Fibroblast of lung (primary cell): ENCODE data around the gene ZC3H10.

Source experiments
- CTCF ChIP-seq, 2 donors: IDR thresholded peaks in 1 of 2; conservative IDR thresholded peaks in 1 of 2; 1 replicate in 1 of 2; 2 replicates in 1 of 2; pipeline ENCODE4 v1.5.1; 2011 to 2012; ENCODE audit warnings: low read length in 2 of 2, control low read depth in 1 of 2, inconsistent platforms in 1 of 2, low read depth in 1 of 2, mild to moderate bottlenecking in 1 of 2
- EZH2 ChIP-seq: IDR thresholded peaks from 2 replicates; pipeline ENCODE4 v1.5.1; 2012; ENCODE audit warnings: low read length, control low read depth, mild to moderate bottlenecking; ENCODE audit errors: missing control alignments

GRCh38 chr12:56124133-56124532, 6.1 kb downstream of the ZC3H10 start:
- no peak for TF ChIP-seq CTCF (conservative IDR thresholded peaks at IDR 0.05 in 1 of 2, IDR thresholded peaks at IDR 0.05 in 1 of 2; ENCODE audit: low read depth in 1 of 2, low read length in 2 of 2)
- no peak for TF ChIP-seq EZH2
